ENCODE measurements around the gene APCDD1L.

- TF ChIP-seq, protein P1, sequence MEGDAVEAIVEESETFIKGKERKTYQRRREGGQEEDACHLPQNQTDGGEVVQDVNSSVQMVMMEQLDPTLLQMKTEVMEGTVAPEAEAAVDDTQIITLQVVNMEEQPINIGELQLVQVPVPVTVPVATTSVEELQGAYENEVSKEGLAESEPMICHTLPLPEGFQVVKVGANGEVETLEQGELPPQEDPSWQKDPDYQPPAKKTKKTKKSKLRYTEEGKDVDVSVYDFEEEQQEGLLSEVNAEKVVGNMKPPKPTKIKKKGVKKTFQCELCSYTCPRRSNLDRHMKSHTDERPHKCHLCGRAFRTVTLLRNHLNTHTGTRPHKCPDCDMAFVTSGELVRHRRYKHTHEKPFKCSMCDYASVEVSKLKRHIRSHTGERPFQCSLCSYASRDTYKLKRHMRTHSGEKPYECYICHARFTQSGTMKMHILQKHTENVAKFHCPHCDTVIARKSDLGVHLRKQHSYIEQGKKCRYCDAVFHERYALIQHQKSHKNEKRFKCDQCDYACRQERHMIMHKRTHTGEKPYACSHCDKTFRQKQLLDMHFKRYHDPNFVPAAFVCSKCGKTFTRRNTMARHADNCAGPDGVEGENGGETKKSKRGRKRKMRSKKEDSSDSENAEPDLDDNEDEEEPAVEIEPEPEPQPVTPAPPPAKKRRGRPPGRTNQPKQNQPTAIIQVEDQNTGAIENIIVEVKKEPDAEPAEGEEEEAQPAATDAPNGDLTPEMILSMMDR (IDR thresholded peaks at IDR 0.05): no peak
- TF ChIP-seq POLR2A (IDR thresholded peaks at IDR 0.05): no peak
Measured at GRCh38 chr20:58492074-58492718, 23.0 kb downstream of the APCDD1L start.

All from breast epithelium (tissue), 3 donors.